Gastrocnemius medialis (tissue), 4 donors: ENCODE data around the gene MBD3. TPM values are rescaled to one million over a fixed set of nuclear protein-coding genes. Genes with fewer than 3 reads are reported as not detected.

Experiments
- ATAC-seq, 2 donors: fragments of 150-250 bp; one replicate each; pipeline ENCODE4 v1.9.1; 2016
- DNase-seq, 2 donors: peaks; one replicate each; pipeline ENCODE4 v3.0.0-alpha.2; 2019
- H3K27ac ChIP-seq, 4 donors: fragments of 200-600 bp; sonication (generic); 1 replicate in 1 of 4; 2 replicates in 3 of 4; pipeline ENCODE4 v1.5.1; 2016 to 2018; ENCODE audit warnings: mild to moderate bottlenecking in 2 of 4, moderate library complexity in 1 of 4
- H3K27me3 ChIP-seq, 3 donors: fragments of 200-600 bp; sonication (generic) in 2 of 3; 1 replicate in 1 of 3; 2 replicates in 2 of 3; pipeline versions ENCODE4 v1.5.1 to v1.6.0; 2016 to 2019; ENCODE audit warnings: mild to moderate bottlenecking in 1 of 3, moderate library complexity in 1 of 3
- H3K36me3 ChIP-seq, 2 donors: fragments of 200-600 bp; sonication (generic) in 1 of 2; one replicate each; pipeline ENCODE4 v1.5.1; 2017 to 2018
- H3K4me1 ChIP-seq, 2 donors: fragments of 200-600 bp; sonication (generic) in 1 of 2; one replicate each; pipeline ENCODE4 v1.5.1; 2016 to 2017; ENCODE audit warnings: mild to moderate bottlenecking in 2 of 2
- H3K4me3 ChIP-seq, 4 donors: fragments of 200-600 bp; sonication (generic) in 3 of 4; 1 replicate in 1 of 4; 2 replicates in 3 of 4; pipeline ENCODE4 v1.5.1; 2016 to 2019; ENCODE audit warnings: mild to moderate bottlenecking in 2 of 4
- H3K9me3 ChIP-seq, 3 donors: fragments of 200-600 bp; sonication (generic) in 2 of 3; 1 replicate in 1 of 3; 2 replicates in 2 of 3; pipeline ENCODE4 v1.5.1; 2016 to 2019
- POLR2A ChIP-seq, 2 donors: fragments of 450-650 bp; IDR thresholded peaks; one replicate each; pipeline ENCODE4 v1.6.1; 2017; ENCODE audit warnings: antibody characterized with exemption in 2 of 2, mild to moderate bottlenecking in 2 of 2, moderate library complexity in 2 of 2
- in situ Hi-C, 4 donors: fragments of 200-750 bp; cut with MboI; loops; one replicate each; pipeline versions ENCODE4 v1.15.0 to v1.8.0; 2017; ENCODE audit warnings: low sequenced_read_pairs in 4 of 4
- intact Hi-C: fragments of 100-400 bp; cut with DNase I; formaldehyde crosslinking; loops from one replicate; pipeline ENCODE4 v1.15.1; 2023; ENCODE audit warnings: low total_unique reads
- total RNA-seq, 4 donors: library from RNA; depleted of rRNA; stranded (reverse); fragments of >200 nt; gene quantifications; one replicate each; pipeline versions ENCODE4 v1.1.0 to v1.2.3, GENCODE V29; 2016
- TF ChIP-seq, protein P1 (sequence below), 5 experiments: fragments of 450-650 bp in 3 of 5; fragments of 200-600 bp in 2 of 5; sonication (generic) in 2 of 5; IDR thresholded peaks in 4 of 5; conservative IDR thresholded peaks in 1 of 5; 1 replicate in 4 of 5; 2 replicates in 1 of 5; pipeline ENCODE4 v1.5.1; 2016 to 2019; ENCODE audit warnings: antibody characterized with exemption in 5 of 5, mild to moderate bottlenecking in 3 of 5, moderate library complexity in 3 of 5

Gene MBD3
- total RNA-seq, 4 donors from 2014 or later, result 66.9 to 147 (median 118) TPM

DNA sequence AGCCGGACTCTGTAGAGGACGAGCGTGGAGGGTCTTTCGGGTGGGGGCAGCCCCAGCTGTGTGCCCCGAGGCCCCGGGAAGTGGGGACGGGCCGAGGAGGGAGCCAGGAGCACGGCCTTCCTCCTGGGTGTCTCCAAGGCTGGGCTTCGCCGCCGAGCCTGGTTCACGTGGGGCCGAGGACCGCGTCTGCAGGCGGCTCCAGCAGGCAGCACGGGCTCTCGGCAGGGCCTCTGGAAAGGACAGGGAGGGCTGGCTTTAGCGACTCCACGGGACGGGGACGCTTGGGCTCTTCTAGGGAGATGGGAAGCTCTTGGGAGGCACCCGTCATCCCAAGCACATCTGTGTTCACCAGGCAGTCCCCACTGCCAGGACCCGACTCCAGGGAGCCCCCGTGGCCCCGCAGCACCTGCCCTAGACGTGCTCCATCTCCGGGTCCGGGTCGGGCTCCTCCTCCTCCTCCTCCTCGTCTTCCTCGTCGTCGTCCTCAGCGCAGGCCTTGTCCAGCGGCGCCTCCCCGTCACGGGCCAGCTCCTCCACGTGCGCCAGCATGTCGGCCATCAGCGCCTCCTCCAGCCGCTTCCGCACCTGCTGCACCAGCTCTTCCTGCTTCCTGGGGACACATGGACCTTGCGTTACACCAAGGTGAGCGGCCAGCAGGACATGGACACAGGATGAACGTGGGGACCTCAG is 14.6 kb downstream of the MBD3 start:
- Histone ChIP-seq H3K4me1 (no peaks in the 10 kb centered on the region), H3K4me3 (no peak overlapping the region), H3K9me3 (no peaks in the 10 kb centered on the region), H3K36me3 (peaks cover 0 to 56% of the 10 kb centered on the region in 2 donors), H3K27me3 (no peaks in the 10 kb centered on the region), H3K27ac (no peak overlapping the region)
- TF ChIP-seq POLR2A (IDR thresholded peaks at IDR 0.05), result no peak
- TF ChIP-seq, protein P1, sequence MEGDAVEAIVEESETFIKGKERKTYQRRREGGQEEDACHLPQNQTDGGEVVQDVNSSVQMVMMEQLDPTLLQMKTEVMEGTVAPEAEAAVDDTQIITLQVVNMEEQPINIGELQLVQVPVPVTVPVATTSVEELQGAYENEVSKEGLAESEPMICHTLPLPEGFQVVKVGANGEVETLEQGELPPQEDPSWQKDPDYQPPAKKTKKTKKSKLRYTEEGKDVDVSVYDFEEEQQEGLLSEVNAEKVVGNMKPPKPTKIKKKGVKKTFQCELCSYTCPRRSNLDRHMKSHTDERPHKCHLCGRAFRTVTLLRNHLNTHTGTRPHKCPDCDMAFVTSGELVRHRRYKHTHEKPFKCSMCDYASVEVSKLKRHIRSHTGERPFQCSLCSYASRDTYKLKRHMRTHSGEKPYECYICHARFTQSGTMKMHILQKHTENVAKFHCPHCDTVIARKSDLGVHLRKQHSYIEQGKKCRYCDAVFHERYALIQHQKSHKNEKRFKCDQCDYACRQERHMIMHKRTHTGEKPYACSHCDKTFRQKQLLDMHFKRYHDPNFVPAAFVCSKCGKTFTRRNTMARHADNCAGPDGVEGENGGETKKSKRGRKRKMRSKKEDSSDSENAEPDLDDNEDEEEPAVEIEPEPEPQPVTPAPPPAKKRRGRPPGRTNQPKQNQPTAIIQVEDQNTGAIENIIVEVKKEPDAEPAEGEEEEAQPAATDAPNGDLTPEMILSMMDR (IDR thresholded peaks at IDR 0.05 in 4 of 5, conservative IDR thresholded peaks at IDR 0.05 in 1 of 5), result no peak
- DNase-seq (no peak), ATAC-seq (no peak)
- in situ Hi-C loops, result no loop called here
- intact Hi-C loops, result no loop called here

DNA sequence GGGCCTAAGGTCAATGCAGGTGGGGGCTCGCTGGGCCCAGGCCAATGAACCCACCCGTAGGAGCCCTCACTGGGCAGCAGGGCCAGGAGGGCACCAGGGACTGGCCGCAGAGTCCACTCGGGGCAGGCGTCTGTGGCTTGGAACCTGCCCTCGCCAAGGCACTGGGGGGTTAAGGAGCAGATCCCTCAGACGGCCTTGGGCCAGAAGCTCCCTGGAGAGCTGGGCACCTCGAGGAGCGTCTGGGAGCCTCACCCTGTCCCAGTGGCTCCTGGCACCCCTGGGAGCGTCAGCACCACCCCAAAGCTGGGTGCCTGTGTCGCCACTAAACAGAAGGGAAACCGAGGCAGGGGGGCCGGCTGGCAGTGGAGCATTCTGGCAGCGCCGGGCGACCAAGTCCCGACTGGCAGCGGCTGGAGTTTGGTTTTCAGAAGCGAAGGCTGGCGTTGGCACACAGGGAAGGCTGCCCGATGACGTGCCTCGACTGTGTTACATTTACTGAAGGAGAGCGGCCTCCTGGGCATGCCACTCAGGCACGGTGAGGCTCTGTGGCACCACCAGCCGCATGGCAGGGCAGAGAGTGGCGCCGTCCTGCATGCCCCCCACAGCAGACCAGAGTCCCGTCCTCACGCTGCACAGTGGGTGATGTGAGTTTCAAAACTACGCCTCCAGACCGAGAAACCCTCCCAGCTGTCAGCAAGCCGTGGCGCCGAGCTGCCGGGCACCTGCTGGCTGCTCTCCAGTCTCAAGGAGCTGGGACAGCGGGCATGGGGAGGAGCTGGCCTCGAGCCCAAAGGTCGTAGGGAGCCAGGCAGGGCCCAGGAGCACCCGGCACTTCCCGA is 15.4 kb downstream of the MBD3 start:
- intact Hi-C loops (no loop called here), in situ Hi-C loops (no loop called here)
- Histone ChIP-seq H3K4me1 (no peaks in the 10 kb centered on the region), H3K9me3 (no peaks in the 10 kb centered on the region), H3K27ac (no peak overlapping the region), H3K27me3 (no peaks in the 10 kb centered on the region), H3K36me3 (peaks cover 0 to 49% of the 10 kb centered on the region in 2 donors), H3K4me3 (no peak overlapping the region)
- no peak for TF ChIP-seq POLR2A (IDR thresholded peaks at IDR 0.05)
- TF ChIP-seq, protein P1 (IDR thresholded peaks at IDR 0.05 in 4 of 5, conservative IDR thresholded peaks at IDR 0.05 in 1 of 5), result no peak
- ATAC-seq (no peak), DNase-seq (no peak)

DNA sequence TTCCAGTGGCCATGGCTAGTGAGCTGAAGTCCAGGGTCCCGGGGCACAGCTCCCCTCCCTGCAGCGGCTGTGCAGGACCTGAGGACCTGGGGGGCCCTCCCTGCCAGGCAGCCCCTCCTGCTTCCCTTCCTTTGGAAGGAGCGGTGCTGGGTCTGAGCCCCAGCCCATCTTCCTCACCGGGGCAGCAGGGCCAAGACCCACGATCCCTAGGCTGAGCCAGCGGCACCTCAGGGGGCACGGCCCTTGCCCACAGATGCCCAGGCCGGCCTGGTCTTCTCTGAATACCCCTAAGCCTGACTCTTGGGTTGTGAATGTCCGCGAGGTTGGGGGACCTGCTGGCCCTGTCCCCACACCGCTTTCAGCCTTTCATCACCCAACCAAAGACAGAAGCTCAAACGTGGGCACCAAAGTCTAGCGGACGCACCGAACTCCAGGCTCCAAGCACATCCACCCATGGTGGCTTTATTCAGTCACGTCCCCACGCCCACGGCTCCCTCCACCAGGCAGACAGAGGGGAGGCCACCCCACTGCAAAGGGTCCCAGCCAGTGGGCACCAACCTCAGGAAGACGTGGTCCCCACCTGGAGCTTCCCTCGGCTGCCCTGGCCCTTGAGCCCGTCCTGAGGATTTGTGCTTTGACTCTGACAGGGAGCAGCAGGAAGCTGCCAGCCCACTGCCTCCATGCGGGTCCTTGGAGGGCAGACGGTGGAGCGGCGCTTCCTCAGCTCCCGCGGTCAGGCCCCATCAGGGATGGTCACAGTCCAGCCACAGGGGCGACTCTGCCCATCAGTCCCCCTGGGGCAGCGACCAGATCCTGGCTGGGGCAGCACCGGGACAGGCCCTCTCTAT is 16.2 kb downstream of the MBD3 start:
- intact Hi-C loops (no loop called here), in situ Hi-C loops (no loop called here)
- Histone ChIP-seq H3K4me1 (no peaks in the 10 kb centered on the region), H3K9me3 (no peaks in the 10 kb centered on the region), H3K27me3 (no peaks in the 10 kb centered on the region), H3K27ac (no peak overlapping the region), H3K36me3 (peaks cover 0 to 41% of the 10 kb centered on the region in 2 donors), H3K4me3 (no peak overlapping the region)
- DNase-seq, result no peak
- TF ChIP-seq, protein P1 (IDR thresholded peaks at IDR 0.05 in 4 of 5, conservative IDR thresholded peaks at IDR 0.05 in 1 of 5), result no peak
- TF ChIP-seq POLR2A (IDR thresholded peaks at IDR 0.05), result no peak
- no peak for ATAC-seq

DNA sequence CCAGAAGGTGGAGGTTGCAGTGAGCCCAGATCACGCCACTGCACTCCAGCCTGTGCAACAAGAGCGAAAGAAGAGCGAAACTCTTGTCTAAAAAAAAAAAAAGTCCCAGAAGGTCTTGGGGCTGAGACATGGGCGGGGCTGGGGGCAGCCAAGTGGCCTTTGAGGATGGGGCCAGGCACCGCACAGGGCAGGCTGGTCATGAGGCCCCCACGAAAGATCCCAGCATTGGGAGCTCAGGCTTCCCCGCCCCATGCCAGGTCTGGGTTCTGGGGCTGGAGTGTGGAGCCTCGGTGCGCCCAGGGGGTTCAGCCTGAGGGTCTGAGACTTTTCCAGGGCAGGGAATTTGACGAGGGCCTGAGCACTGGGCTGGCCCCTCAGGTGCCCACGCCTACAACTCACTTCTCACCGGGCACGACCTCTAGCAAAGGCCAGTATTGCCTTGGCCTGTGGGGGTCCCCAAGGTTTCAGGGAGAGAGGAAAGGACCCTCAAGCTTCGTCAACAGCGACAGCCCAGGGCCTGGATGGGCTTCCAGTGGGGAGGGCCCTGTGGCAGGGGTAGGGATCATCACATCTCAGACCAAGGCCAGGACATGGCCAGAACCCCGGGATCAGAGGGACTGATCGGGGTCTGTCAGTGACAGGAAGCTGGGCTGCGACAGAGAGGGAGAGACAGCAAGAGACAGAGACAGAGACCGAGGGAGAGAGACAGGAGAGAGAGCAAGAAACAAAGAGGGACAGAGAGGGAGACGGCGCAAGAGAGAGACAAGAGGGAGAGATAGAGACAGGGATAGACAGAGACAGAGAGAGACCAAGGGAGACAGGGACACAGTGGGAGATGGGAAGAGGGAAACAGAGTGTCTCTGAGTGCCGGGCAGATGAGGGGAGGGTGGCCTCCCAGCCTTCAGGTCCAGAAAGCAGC is 17.1 kb downstream of the MBD3 start:
- Histone ChIP-seq H3K27ac (no peak overlapping the region), H3K4me1 (no peaks in the 10 kb centered on the region), H3K36me3 (peaks cover 0 to 32% of the 10 kb centered on the region in 2 donors), H3K4me3 (no peak overlapping the region), H3K9me3 (no peaks in the 10 kb centered on the region), H3K27me3 (no peaks in the 10 kb centered on the region)
- in situ Hi-C loops, result no loop called here
- no peak for ATAC-seq
- intact Hi-C loops, result no loop called here
- TF ChIP-seq, protein P1 (IDR thresholded peaks at IDR 0.05 in 4 of 5, conservative IDR thresholded peaks at IDR 0.05 in 1 of 5), result no peak
- TF ChIP-seq POLR2A (IDR thresholded peaks at IDR 0.05), result no peak
- DNase-seq, result no peak
